Middle frontal gyrus (tissue), 1 donor: ENCODE measurements around the gene ITSN1.
A peak's percentile ranks its signal among the peaks of the same experiment; 100 is the strongest.
"Not testable (repeated sequence)": the region's sequence is repeated elsewhere in the genome, so short reads cannot be mapped to it uniquely, and the experiment has no call there.

Experiments
- DNase-seq: peaks from one replicate; pipeline ENCODE4 v3.0.0-alpha.2; 2015; ENCODE audit warnings: low spot score; ENCODE audit errors: extremely low spot score

ITSN1 gene

DNA sequence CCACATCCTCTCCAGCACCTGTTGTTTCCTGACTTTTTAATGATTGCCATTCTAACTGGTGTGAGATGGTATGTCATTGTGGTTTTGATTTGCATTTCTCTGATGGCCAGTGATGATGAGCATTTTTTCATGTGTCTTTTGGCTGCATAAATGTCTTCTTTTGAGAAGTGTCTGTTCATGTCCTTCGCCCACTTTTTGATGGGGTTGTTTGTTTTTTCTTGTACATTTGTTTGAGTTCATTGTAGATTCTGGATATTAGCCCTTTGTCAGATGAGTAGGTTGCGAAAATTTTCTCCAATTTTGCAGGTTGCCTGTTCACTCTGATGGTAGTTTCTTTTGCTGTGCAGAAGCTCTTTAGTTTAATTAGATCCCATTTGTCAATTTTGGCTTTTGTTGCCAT is 283.9 kb downstream of the ITSN1 start:
- not testable (repeated sequence) for DNase-seq

DNA sequence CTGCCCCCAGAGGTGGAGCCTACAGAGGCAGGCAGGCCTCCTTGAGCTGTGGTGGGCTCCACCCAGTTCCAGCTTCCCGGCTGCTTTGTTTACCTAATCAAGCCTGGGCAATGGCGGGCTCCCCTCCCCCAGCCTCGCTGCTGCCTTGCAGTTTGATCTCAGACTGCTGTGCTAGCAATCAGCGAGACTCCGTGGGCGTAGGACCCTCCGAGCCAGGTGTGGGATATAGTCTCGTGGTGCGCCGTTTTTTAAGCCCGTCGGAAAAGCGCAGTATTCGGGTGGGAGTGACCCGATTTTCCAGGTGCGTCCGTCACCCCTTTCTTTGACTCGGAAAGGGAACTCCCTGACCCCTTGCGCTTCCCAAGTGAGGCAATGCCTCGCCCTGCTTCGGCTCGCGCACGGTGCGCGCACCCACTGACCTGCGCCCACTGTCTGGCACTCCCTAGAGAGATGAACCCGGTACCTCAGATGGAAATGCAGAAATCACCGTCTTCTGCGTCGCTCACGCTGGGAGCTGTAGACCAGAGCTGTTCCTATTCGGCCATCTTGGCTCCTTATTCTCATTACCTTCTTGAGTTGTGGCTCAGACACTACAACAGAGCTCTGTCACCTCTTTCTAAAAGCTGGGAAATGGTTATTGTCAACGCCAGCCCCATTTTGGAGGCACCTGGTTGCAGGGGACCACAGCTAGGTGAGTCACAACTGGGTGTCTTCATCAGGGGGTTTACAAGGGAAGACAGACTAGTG is 288.9 kb downstream of the ITSN1 start:
- not testable (repeated sequence) for DNase-seq

DNA sequence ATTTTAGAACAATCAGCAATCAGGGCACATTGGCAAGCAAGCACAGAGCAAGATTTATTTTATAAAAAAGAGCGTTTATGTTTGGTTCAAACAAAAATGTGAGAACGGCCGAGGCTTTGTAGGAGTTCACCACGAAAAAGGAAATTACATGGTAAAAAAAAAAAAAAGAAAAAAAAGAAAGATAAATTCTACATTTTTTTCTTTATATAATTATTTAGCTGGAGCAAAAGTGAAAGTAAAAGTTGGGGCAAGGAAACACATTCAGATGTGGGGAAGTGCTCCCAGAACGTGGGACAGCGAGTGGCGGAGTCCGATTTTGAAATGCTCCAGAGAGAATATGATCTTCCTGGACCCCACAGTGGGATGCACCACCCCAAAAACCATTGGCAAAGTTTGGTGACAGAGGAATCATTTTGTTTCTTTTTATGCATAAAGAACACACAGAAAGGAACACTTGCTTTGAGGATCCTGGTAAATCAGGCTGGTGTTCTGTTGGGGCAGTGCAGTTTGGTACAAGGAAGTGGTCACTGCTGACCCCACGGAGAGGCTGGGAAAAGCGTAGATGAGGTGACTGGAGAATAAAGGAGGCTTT is 289.6 kb downstream of the ITSN1 start:
- no peak for DNase-seq

DNA sequence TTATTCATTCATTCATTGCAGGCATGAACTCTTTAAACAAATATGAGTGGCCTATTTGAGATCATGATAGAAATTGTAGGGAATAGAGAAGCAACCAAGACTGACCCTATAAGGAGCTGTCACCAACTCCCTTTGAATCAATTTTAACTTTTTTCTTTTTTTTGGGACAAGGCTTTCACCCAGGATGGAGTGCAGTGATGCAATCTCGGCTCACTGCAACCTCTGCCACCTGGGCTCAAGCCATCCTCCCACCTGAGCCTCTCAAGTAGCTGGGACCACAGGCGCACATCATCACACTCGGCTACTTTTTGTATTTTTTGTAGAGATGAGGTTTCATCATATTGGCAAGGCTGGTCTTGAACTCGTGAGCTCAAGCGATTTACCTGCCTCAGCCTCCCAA is 290.4 kb downstream of the ITSN1 start:
- no peak for DNase-seq

DNA sequence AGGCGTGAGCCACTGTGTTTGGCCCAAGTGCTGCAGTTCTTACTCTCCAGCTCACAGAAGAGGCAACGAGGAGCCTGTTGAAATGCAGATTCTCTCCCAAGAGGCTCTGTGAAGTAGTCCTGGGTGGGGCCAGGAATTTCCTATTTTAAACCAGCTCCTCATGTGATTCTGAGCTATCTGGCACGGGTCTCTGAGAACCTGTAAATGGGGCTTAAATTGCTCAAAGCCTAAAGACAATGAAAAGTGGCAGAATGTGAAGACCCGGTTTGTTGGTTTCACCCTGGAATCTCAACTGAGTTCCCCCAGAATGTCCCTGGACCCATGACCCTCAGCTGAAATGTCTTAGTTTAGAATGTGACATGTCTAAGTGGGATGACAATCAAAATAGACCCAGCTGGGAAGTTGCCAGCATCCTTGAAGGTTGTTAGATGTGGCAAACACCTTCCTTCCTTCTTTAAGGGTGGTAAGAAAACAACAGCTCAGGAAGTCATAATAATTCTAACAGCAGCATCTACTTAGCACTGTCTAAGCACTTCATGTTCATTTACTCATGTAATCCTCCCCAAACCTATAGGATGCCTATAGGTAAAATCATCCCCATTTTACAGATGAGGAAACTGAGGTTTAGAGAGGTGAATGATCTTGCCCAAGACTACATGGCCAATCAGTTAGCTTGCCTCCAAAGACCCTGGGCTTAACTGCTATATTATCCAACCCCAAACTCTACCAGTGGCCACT is 294.2 kb downstream of the ITSN1 start:
- DNase-seq: no peak

DNA sequence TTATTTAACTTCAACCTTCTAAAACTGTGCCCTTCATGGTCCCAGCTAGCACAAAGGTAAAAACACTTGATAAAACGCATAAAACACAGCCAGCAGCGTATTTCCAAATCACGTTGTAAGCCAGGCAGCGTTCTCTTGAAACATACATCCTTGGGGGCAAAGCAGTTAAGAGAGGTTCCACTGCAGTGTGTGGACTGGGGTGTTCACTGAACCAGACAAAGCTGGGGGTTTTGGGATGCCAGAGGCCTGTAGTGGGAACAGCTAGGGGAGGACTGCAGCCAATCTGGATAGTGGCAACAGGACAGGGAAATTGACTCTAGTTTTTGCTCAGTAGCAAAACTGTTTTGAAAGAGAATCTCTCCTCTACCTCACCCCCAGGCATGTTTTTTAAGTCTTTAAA is 294.8 kb downstream of the ITSN1 start:
- DNase-seq: no peak

DNA sequence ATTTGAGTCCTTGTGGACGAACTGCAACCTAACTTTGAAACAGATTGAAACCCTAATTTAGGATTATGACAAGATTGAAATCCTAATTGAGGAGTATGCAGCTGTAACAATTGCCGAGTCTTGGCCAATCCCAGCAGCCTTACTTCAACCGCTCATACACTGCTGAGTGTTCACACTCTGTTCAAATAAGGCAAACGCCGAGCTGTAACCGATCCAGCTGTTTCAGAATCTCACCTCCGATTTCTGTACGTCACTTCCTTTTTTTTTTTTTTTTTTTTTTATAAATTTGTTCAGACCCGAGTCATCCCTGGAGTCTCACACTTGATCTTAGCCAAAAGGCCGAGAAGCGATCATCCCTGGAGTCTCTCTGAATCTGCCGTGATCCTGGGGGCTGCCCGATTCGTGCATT is 295.6 kb downstream of the ITSN1 start:
- no peak for DNase-seq

DNA sequence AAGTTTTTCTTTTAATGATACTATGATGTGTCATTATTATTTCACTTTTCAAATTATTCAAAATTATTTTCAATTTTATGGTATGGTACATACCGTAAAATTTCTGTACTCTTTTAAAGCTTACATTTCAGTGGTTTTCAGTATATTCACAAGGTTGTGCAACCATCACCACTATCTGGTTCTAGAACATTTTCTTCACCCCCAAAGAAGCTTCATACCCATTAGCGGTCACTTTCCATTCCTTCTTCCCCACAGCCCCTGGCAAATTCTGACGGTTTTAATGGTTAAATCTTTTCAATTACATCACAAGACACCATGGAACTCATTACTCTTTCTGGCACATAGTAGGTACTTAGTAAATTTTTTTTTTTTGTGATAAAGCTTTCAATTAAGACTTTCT is 296.1 kb downstream of the ITSN1 start:
- no peak for DNase-seq

DNA sequence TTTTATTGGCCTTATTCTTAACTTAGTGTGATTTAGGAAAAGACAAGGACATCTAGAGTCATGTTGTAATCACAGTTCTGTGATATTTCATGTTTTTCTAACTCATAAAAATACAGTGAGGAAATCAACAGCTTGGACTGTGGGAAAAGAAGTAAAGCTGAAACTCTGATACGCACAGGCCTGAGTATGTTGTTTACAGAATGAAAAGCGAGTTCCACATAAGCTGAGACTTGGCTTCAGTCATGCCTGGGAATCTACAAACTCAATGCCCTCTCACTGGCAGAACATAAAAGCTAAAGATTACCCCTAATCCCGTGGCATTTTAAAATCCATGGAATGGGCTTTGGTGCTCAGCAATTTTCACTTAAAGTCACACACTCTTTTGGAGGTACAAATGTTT is 296.9 kb downstream of the ITSN1 start:
- no peak for DNase-seq

DNA sequence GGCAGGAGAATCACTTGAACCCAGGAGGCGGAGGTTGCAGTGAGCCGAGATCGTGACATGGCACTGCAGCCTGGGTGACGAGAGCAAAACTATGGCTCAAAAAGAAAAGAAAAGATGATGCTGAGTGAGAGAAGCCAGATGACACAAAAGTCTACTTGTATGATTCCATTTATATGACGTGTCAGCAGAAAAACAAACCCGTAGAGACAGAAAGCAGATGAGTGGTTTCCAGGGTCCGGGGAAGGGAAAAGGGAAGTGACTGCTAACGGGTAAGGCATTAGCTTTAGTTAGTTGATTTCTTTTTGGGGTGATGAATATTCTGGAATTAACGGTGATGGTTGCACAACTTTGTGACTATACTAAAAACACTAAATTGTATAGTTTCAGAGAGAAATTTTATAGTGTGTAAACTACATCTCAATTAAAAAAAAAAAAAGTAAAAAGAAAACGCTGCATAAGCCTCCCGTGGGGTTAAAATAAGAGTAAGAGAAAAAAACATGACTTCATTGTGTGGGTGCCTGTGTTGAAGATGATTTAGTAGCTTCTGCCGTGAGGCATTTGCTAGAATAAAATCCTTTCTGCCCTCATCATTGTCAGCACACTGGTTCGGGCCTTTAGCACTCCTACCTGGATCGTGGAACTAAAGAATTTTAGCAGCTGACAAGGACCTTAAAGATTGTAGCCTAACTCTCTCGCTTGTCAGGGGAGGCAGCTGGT is 298.0 kb downstream of the ITSN1 start:
- DNase-seq: no peak

DNA sequence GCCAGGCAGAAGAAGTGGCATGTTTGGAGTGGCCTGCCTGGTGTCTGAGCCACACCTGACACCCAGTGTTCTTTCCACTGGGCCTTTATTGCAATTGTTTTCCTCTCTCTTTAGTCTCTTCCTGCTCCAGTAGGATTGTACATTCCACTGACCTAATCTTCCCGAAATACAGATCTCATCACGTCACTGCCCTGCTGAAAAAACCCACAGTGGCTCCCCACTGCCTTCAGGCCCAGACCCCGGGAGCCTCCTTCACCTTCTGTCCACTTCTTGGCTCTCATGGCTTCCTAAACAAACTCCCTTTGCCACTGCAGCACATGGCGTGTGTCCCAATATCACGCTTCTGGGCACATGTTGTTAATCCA is 298.6 kb downstream of the ITSN1 start:
- no peak for DNase-seq

DNA sequence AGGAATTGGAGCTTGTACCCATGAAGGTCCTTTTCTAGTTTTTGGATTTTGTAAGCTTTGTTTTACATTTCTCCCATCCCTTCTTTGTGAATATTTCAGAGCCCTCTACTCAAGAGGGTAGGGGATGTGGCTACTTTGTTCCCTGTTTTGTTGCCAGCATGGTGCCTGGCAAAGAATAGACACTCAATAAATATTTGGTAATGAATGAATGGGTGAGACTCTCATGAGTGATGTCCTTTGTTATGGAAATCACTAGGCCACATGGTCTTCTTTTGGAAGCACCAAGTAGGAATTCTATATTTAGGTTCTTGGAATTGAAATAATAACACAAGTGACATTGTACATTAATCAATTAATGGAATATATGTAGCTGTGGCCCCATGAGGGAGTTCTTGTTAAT is 300.1 kb downstream of the ITSN1 start:
- DNase-seq: no peak

DNA sequence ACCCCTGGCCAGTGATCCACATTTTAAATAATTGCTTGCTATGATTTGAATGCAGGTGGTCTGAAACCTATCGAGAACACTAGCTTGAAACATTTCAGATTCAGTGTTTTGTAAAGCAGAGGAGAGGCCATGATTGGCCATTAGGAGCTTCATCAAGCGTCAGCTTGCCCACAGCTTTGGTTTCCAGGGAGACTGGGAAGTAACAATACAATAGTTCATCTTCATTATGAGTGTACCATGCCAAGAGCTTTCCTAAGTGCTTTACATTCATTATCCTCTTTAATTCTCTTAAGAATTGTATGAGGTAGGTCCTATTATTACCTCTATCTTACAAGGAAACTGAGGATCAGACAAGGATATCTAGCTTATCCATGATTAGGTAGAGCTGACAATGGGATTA is 301.0 kb downstream of the ITSN1 start:
- DNase-seq: no peak

DNA sequence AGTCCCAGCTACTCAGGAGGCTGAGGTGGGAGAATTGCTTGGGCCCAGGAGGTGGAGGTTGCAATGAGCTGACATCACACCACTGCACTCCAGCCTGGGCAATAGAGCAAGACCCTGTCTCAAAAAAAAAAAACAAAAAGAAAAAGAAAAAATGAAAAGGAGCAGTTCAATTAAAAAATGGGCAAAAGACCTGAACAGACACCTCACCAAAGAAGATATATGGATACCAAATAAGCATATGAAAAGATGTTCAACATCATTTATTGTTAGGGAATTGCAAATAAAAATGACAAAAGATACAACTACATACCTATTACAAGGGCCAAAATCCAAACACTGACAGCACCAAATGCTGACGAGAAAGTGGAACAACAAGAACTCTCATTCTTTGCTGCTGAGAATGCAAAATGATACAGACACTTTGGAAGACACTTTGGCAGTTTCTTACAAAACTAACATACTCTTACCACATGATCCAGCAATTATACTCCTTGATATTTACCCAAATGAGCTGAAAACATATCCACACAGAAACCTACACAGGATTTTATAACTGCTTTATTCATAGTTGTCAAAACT is 302.0 kb downstream of the ITSN1 start:
- DNase-seq: no peak

DNA sequence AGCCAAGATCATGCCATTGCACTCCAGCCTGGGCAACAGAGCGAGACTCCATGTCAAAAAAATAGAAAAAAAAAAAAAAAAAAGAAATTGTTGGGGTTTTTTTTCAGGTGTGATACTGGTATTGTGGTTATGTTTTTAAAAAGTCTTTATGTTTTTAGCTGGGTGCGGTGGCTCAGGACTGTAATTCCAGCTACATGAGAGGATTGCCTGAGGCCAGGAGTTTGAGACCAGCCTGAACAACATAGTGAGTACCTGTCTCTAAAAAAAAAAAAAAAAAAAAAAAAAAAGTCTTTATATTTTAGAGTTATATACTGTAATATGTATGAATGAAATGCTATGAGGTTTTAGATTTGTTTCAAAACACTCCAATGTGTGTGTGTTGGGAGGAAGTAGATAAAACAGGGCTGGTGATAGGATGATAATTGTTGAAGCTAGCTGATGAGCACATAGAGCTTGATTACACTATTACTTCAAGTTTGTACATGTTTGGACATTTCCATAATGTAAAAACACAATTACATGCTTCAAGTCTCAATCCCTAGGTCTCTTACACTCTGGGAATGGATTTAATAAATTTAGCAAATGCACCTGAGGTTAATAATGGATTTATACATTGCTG is 303.5 kb downstream of the ITSN1 start:
- no peak for DNase-seq

DNA sequence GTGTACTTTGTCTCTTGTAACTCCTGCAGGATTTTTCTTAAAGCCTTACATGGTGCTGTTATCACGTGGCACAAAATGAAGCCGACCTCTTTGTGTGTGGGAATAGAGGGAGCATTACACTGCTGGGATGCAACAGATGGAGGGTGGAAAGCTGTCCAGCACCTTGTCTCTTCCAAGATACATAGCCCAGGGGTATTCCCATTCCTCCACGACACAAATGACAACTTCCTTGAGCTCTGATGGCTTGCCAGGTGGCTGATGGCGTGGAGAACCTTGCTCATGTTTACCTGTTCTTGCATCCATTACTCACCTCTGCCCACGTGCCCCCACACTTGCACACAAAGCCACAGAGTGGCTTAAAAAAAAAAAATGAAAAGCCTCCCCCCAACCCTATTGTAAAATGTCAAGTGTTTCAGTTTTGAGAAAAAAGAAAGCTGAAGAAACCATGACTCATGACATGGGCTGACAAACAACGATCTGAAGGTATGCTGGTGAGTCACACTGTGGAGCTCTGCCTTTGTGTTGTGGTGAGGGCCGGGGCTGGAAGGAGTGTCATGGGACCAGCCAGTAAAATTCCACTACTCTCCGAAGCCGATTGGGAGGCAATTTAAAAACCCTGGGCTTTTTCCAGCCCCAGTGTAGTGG is 305.3 kb downstream of the ITSN1 start:
- DNase-seq: peak; percentile 65

DNA sequence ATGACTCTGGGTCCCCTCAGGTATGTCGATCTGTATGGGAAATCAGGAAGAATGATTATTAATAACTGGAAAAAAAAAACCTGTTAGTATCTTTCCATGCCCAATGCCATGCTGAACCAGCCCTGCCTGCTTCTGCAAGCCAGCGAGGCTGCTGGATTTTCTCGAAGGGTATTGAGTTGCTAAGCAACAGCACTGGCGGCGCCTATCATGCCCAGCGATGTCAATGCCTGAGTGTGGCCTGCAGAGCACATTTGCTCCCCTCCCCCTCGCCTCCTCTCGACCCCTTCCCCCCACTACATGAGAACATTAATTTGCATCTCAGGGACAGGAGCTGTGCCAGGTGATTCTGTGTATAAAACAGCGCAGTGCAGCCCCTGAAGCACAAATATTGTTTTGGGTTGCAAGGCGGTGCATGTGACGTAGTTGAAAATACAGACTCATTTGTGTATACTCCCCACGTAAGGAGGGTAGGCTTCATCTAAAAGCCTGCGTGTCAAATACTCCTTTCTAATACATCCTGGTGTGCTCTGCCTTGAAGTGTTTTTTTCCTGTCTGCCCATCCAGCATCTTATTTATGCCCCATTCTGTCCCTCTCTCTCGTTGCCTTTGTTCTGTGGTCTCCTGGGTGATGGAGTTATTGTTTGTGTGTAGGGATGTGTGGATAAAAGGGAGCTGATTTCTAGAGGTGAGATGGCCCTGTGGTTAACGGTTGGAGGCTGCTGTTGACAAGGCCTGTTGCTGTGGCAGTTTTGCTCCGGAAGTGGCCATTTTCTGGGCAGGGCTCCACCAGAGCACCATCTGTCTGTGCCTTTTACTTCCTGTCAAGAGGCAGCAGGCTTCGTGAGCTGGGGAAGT is 306.0 kb downstream of the ITSN1 start:
- DNase-seq: peak; percentile 56

DNA sequence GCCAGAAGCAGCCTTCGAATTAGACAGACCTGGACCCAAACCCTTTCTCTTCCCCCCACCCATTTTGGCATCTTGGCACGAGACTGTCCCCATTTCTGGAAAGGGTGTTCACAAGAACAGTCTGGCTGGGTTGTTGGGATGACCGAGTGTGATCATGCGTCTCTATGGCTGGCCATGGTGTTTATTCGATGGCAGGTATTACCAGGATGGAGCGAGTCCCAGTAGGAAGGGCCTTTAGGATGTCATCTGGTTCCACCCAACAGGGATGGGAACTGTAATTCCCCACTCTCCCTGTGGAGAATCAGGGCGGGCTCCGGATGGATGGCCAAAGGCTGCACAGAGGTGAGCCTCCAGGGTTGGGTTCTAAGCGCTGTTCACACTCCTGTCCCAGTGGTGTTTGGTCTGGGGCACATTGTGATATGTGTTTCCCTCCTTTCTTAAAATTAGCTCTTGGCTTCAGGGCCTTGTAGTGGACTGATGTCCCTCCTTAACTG is 306.7 kb downstream of the ITSN1 start:
- no peak for DNase-seq
